Measurements from ENCODE around the gene CD9.
"Not testable (repeated sequence)": the region's sequence is repeated elsewhere in the genome, so short reads cannot be mapped to it uniquely, and the experiment has no call there.

Gene CD9

GRCh38 chr12:6180268-6181051 lies 19.7 kb upstream of the CD9 start:
- no peak for DNase-seq

GRCh38 chr12:6181166-6181565 lies 19.0 kb upstream of the CD9 start:
- DNase-seq, result no peak

DNA sequence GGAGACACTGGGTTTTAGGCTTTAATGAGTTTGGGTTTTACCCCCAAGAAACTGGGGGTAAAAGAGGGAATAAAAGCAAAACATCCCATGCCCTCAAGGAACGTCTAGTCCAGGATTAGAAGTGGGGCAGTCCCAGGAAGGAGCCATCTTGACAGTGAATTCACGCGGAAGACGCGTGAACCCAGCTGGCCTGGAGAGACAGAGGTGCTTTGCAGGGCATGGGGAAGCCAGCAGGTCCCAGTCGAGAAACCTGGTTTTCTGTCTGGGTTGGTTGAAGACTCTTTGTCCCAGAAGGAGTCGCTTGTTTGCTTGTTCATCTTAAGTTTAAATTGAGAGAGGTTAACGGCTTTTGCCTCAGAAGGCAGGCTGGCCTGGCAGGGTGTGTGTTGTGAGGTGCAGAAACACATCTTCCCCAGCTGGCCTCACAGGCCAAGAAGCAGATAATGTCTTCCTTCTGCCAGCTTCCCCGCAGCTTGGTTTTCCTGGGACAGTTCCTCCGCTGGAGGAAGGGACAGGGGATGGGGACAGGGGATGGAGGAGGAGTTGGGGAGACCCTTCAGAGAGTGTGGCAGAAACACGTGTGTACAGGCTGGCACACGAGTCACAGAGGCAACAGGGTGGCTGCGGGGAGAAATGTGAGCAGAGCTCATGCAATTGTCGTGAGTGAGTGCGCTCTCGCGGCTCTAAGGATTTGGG lies 18.5 kb upstream of the CD9 start:
- DNase-seq, result no peak

GRCh38 chr12:6182279-6182898 lies 17.8 kb upstream of the CD9 start:
- no peak for DNase-seq

GRCh38 chr12:6183689-6184428 lies 16.3 kb upstream of the CD9 start:
- DNase-seq, result no peak

DNA sequence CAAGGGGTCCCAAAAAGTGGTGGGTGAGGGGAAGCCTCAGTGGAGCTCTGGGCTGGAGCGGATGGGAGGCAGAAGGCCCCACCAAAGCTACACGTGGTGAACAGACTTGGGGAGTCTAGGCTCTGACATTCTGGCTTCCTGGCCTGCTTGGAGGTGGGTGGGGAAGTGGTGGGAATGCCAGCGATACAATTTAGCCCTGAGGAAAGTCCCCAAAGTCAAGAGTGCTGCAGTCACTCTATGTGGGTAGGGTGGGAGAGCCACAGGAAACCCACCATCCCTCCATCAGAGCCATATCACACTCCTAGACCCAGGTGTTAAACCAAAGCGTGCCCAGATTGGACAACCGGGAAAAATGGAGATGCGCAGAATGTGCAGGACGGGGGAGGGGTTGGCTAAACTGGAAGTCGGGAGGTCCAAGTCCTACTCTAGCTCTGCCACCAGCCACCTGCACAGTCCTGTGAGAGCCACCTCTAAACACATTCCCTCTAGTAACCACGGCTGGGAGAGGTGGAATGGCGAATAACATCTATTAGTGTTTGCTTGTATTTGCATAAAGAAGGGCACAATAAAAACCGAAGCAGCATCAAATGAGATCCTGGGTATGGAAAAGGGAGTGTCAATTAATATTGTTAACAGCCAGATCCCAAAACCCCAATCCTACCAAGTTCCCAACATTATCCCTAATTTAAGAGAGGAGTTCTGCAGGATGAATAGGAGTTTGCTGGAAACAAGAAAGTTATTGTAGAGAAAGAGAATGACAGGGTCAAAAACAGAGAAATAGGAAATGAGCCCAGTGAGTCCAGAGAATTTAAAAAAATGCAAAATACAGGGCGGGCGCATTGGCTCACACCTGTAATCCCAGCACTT lies 14.0 kb upstream of the CD9 start:
- DNase-seq, result no peak

DNA sequence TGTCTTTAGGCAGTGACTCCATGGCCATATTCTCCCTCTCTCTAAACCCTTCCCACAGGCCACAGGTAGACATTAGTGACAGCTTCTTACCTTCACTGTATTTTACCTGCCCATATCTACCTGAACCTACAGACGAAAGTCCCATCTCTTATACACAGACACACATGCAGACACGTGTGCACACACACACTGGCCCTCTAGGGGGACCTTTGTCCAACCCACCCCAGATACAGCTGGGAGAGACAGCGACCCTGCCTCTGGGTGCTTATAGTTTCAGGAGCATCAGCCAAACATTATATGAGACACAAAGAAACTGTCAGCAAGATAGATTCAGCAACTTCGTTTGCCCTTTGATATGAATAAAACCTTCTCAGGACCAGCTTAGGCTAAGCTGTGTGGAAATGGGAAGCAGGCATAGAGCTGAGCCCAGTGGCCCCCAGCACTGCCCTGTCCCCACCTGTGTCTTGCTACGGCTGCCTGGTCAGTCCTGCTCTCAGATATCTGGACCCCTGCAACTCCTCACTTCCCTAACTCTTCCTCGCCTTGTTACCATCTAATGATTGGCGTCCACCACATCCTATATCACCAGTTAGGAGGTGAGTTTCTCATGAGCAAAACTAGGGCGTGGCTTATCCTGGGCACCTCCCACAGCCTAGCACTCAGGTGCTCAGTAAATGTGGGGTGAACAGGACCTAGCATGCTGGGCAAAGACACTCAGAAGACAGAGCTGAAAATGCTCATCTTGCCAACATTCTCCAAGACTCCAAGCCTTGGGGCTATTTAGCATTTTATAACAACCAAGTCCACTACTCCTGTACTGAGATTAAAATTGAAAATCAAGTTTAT lies 12.0 kb upstream of the CD9 start:
- DNase-seq, result no peak

- DNase-seq, result no peak
These were observed 11.2 kb upstream of the CD9 start for GRCh38 chr12:6189028-6189427.

GRCh38 chr12:6189952-6190598 lies 10.1 kb upstream of the CD9 start:
- DNase-seq, result not testable (repeated sequence)

GRCh38 chr12:6190767-6191530 lies 9.3 kb upstream of the CD9 start:
- not testable (repeated sequence) for DNase-seq

DNA sequence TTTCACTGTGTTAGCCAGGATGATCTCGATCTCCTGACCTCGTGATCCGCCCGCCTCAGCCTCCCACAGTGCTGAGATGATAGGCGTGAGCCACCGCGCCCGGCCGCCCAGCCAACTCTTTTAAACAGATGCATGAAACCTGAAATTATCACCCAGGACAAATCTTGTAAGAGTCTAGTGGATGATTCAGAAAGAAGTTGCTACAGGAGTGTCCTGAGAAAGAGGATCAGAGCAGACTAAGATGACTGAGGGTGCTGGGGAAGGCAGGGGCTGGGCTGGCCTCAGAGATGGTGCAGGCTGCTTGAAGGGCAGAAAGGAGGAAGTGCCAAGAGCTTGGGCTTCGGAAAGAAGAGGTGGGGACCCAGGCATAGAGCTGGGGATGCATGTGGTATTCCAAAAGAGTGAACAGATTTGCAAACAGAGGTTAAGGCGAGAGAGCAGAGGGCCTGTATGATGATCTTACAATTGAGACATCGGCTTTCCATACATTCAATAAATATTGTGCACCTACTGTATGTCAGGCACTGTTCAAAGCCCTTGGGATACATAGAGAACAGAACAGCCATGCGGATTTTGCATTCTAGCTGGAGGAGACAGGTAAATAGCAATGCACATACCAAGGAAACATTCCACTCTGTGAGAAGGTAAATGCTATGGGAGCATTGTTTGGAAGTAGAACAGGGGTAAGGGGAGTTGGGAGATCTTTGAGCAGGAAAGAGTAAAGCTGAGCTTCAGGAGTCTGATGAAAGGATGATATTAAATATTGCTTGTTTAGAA lies 7.4 kb upstream of the CD9 start:
- no peak for DNase-seq

DNA sequence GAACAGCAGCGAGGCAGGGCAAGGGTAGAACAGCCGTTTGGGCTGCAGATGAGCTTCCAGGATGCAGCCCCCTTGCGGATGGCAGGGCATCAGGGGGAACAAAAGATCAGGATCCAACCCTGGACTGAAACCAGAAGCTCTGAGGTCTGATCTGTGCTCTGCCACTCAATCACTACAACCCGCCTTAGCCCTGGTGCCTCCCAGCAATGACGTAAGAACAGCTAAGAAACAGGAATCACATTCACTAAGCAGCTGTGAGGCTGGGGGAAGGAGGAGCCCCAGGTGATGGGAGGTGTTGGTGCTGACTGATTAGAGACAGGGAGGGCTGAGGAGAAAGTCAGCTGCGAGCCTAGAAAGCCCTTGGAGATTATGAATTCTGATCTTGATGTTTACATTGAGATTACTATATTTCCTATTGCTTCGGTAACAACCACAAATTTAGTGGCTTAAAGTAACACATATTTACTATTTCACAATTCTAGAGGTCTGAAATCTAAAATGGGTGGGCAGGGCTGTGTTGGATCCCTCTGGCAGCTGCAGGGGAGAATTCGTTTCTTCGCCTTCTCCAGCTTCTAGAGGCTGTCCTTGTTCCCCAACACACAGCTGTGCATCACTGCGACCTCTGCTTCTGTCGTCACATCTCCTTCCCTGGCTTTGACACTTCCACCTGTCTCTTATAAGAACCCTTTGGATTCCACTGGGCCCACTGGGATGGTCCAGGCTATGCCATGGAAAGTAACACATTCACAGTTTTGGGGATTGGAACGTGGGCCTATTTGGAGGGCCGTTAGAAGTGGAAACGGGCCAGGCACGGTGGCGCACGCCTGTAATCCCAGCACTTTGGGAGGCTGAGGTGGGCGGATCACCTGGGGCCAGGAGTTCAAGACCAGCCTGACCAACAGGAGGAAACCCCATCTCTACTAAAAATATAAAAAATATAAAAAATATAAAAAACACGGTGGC lies 6.1 kb upstream of the CD9 start:
- DNase-seq, result no peak

DNA sequence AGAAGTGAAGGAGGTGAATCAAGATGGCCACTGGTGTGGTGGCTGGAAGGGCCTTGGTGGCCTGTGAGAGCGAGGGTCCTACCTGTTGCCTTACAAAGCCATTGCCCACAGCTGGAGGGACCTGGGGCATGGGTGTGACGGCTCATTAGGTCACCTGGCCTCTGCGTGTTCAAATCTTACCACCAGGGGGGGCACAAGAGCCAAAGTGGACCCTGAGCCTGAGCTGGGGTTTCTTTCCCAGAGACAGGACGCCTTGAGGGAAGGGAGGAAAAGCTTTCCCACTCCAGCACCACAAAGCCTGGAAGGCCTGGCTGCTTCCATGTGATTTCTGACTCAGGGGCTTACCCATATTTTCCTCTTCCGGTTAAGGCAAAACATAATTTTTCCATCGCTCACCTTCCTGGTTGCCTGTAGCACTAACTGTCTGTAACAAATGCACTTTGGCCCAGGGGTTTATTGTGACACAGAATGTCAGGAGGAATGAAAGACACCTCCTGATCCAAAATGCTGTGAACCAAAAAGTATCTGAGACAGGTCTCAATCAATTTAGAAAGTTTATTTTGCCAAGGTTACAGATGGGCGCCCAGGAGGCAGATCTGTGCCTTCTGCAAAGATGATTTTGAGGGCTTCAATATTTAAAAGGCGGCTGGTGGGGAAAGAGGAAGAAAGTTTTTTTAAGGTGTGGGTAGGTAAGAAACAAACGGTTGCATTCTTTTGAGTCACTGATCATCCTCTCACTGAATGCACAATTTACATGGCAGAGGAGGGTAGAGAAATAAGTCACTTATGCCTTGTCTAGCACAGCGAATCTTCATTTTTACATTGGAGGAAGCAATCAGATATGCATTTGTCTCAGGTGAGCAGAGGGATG lies 4.3 kb upstream of the CD9 start:
- no peak for DNase-seq

GRCh38 chr12:6198051-6198450 lies 2.1 kb upstream of the CD9 start:
- no peak for DNase-seq

DNA sequence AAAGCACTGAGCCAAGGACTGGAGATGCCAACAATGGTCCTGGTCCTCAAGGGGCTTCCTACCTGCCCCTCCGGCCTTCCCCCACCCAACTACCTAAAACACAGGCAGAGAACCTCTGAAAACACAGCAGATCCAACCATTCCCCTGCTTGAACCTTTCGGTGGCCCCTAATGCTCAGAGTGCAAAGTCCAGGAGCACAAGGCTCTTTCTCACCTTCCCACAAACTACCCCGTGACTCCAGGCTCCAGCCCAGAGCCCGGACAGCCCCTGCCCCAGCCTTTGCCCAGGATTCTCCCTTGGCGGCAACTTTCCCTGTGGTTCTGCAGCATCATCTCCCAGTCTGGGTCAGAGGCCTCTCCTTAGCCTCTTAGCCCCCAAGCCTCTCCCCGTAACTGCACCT lies 1.6 kb upstream of the CD9 start:
- no peak for DNase-seq

DNA sequence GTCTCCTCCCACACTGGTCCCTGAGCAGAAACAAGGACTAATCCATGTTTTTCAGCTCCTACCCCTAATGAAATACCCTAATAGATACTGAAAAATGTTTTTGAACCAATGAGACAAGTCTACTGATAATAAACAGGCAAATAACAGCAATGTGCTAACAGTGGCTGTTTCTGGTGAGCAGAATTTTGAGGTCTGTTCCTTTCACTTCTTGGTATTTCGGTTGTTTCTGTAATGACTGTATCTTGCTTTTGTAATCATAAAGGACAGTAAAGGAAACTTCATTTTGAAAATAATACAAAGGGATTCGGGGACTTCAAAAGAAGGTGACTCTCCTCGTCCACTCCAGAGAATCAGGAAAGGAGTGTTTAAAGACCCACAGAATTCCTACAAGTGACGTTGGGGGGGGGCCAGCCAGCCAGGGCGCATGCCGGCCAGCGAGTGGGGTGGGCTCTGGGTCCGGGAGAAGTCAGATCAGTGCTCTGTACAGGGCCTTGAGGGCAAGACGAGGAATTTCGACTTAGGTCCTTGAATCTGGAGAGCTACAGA lies 1.1 kb upstream of the CD9 start:
- no peak for DNase-seq
